Upper lobe of left lung (tissue), 4 donors: ENCODE results near the gene ARHGEF37.

Experiments used
- CTCF ChIP-seq, 6 experiments: fragments of 450-650 bp in 4 of 6; fragments of 200-600 bp in 2 of 6; sonication (generic) in 2 of 6; IDR thresholded peaks; one replicate each; pipeline ENCODE4 v1.5.1; 2016 to 2019; ENCODE audit warnings: antibody characterized with exemption in 6 of 6
- EP300 ChIP-seq, 4 donors: sonication (generic); formaldehyde crosslinking; IDR thresholded peaks; one replicate each; pipeline ENCODE4 v1.5.1; 2017; ENCODE audit warnings: antibody characterized with exemption in 4 of 4, control low read depth in 2 of 4
- POLR2A ChIP-seq, 4 donors: fragments of 450-650 bp; IDR thresholded peaks; one replicate each; pipeline ENCODE4 v1.5.1; 2016 to 2017; ENCODE audit warnings: antibody characterized with exemption in 4 of 4, mild to moderate bottlenecking in 2 of 4
- POLR2AphosphoS5 ChIP-seq, 2 donors: sonication (generic); formaldehyde crosslinking; IDR thresholded peaks; one replicate each; pipeline ENCODE4 v1.5.1; 2017; ENCODE audit warnings: antibody characterized with exemption in 2 of 2

DNA sequence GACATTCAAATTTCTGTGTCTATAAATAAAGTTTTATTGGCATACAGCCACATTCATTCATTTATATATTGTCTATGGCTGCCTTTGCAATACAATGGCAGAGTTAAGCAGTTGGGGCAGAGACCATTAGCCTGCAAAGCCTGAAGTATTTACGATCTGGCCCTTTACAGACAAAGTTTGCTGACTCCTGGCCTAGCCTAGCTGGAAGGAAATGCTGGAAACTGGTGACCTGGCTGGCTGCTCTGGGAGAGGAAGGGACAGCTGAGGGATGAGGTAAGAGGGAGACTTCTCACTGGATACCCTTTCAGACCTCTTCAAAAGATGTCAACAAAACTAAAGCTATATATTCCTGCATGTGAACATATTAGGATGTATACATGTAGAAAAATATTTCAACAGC, 82.8 kb downstream of the ARHGEF37 start:
- TF ChIP-seq CTCF (IDR thresholded peaks at IDR 0.05) = no peak
- no peak for TF ChIP-seq POLR2A (IDR thresholded peaks at IDR 0.05)
- TF ChIP-seq EP300 (IDR thresholded peaks at IDR 0.05) = no peak
- TF ChIP-seq POLR2AphosphoS5 (IDR thresholded peaks at IDR 0.05) = no peak
